AG09309 (cell line): Measurements from ENCODE around the gene PRKCH.
A peak's percentile ranks its signal among the peaks of the same experiment; 100 is the strongest.

Experiments
- DNase-seq: peaks from one replicate; pipeline ENCODE4 v3.0.0-alpha.2; 2010; ENCODE audit warnings: low read depth
- H3K4me3 ChIP-seq: 2 replicates; pipeline ENCODE4 v1.5.1; 2011; ENCODE audit warnings: mild to moderate bottlenecking, low read depth, low read length, moderate library complexity; ENCODE audit not compliant: control insufficient read depth
- CTCF ChIP-seq: IDR thresholded peaks from 2 replicates; pipeline ENCODE4 v1.5.1; 2011; ENCODE audit warnings: mild to moderate bottlenecking, low read depth, low read length, inconsistent platforms; ENCODE audit not compliant: insufficient read depth, control insufficient read depth; ENCODE audit errors: missing control alignments

The PRKCH gene

GRCh38 chr14:61501714-61502458 is 180.5 kb downstream of the PRKCH start:
- no peak overlapping the region for H3K4me3 ChIP-seq
- DNase-seq, result no peak
- TF ChIP-seq CTCF, result no peak

- DNase-seq, result no peak
- TF ChIP-seq CTCF, result no peak
- no peak overlapping the region for H3K4me3 ChIP-seq
Observed at GRCh38 chr14:61502459-61503093, 181.2 kb downstream of the PRKCH start.

GRCh38 chr14:61503167-61503801 is 181.9 kb downstream of the PRKCH start:
- no peak for DNase-seq
- no peak overlapping the region for H3K4me3 ChIP-seq
- TF ChIP-seq CTCF, result no peak

- no peak overlapping the region for H3K4me3 ChIP-seq
- no peak for TF ChIP-seq CTCF
- DNase-seq, result no peak
Observed at GRCh38 chr14:61504901-61505300, 183.5 kb downstream of the PRKCH start.

- peak; percentile 94 for DNase-seq
- TF ChIP-seq CTCF, result no peak
Observed at GRCh38 chr14:61505815-61506809, 184.7 kb downstream of the PRKCH start.

GRCh38 chr14:61508526-61508925 is 187.1 kb downstream of the PRKCH start:
- DNase-seq, result no peak
- no peak overlapping the region for H3K4me3 ChIP-seq
- TF ChIP-seq CTCF, result no peak

More at GRCh38 chr14:61505815-61506809, 184.7 kb downstream of the PRKCH start:
- no peak overlapping the region for H3K4me3 ChIP-seq
